ENCODE results near the gene BCO2.
"Not testable (repeated sequence)": the region's sequence is repeated elsewhere in the genome, so short reads cannot be mapped to it uniquely, and the experiment has no call there.

DNA sequence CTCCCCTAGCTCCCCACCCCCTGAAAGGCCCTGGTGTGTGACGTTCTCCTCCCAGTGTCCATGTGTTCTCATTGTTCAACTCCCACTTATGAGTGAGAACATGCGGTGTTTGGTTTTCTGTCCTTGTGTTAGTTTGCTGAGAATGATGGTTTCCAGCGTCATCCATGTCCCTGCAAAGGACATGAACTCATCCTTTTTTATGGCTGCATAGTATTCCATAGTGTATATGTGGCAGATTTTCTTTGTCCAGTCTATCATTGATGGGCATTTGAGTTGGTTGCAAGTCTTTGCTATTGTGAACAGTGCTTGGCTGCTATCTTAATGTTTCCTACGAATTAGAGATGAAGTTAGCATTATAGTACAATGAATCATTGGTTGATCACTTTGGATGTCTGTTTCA lies 23.8 kb downstream of the BCO2 start:
- TF ChIP-seq, protein P1, sequence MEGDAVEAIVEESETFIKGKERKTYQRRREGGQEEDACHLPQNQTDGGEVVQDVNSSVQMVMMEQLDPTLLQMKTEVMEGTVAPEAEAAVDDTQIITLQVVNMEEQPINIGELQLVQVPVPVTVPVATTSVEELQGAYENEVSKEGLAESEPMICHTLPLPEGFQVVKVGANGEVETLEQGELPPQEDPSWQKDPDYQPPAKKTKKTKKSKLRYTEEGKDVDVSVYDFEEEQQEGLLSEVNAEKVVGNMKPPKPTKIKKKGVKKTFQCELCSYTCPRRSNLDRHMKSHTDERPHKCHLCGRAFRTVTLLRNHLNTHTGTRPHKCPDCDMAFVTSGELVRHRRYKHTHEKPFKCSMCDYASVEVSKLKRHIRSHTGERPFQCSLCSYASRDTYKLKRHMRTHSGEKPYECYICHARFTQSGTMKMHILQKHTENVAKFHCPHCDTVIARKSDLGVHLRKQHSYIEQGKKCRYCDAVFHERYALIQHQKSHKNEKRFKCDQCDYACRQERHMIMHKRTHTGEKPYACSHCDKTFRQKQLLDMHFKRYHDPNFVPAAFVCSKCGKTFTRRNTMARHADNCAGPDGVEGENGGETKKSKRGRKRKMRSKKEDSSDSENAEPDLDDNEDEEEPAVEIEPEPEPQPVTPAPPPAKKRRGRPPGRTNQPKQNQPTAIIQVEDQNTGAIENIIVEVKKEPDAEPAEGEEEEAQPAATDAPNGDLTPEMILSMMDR (conservative IDR thresholded peaks at IDR 0.05; ENCODE audit: low read depth in 2 of 2): not testable (repeated sequence)
- TF ChIP-seq NANOG (IDR thresholded peaks at IDR 0.05; ENCODE audit: borderline replicate concordance); EZH2 (IDR thresholded peaks at IDR 0.05; ENCODE audit: low read depth, unreplicated experiment); POLR2AphosphoS5 (IDR thresholded peaks at IDR 0.05; ENCODE audit: low read depth); JUNB (IDR thresholded peaks at IDR 0.05; ENCODE audit: unreplicated experiment); EZH2phosphoT487 (IDR thresholded peaks at IDR 0.05; ENCODE audit: unreplicated experiment); REST (IDR thresholded peaks at IDR 0.05; ENCODE audit: unreplicated experiment); CREB1 (CRISPR knock-in tag; IDR thresholded peaks at IDR 0.05; ENCODE audit: low read depth); ZNF114 (CRISPR knock-in tag; IDR thresholded peaks at IDR 0.05); ZNF331 (CRISPR knock-in tag; IDR thresholded peaks at IDR 0.05; ENCODE audit: low read depth); STAT1 (IDR thresholded peaks at IDR 0.05; ENCODE audit: unreplicated experiment); ZNF462 (CRISPR knock-in tag; IDR thresholded peaks at IDR 0.05): not testable (repeated sequence)
- TF ChIP-seq, protein P2, sequence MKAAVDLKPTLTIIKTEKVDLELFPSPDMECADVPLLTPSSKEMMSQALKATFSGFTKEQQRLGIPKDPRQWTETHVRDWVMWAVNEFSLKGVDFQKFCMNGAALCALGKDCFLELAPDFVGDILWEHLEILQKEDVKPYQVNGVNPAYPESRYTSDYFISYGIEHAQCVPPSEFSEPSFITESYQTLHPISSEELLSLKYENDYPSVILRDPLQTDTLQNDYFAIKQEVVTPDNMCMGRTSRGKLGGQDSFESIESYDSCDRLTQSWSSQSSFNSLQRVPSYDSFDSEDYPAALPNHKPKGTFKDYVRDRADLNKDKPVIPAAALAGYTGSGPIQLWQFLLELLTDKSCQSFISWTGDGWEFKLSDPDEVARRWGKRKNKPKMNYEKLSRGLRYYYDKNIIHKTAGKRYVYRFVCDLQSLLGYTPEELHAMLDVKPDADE (IDR thresholded peaks at IDR 0.05): not testable (repeated sequence)

All from GM23338 (cell line).